T-helper 2 cell treated with Interferon-gamma antibody and Interleukin-4, amounts not matched to agents 5 μg/mL and 100 μg/mL, for 36 hours (primary cell): Measurements from ENCODE around the gene KIAA2012.
"Not testable (repeated sequence)": the region's sequence is repeated elsewhere in the genome, so short reads cannot be mapped to it uniquely, and the experiment has no call there.

Experiments used
- DNase-seq: peaks from one replicate; pipeline ENCODE4 v3.0.0; 2021; ENCODE audit warnings: low spot score
- H3K27ac Mint-ChIP-seq: one replicate; pipeline ENCODE4 v1.8.0; 2021; ENCODE audit warnings: mild to moderate bottlenecking, mixed read lengths
- H3K27me3 Mint-ChIP-seq: one replicate; pipeline ENCODE4 v1.8.0; 2021; ENCODE audit warnings: low read depth, mixed read lengths
- H3K36me3 Mint-ChIP-seq: one replicate; pipeline ENCODE4 v1.8.0; 2021; ENCODE audit warnings: low read depth, mixed read lengths
- H3K4me1 Mint-ChIP-seq: one replicate; pipeline ENCODE4 v1.8.0; 2021; ENCODE audit warnings: low read depth, mixed read lengths
- H3K4me3 Mint-ChIP-seq: one replicate; pipeline ENCODE4 v1.8.0; 2022; ENCODE audit warnings: mild to moderate bottlenecking, moderate library complexity, mixed read lengths
- H3K9me3 Mint-ChIP-seq: one replicate; pipeline ENCODE4 v1.8.0; 2021; ENCODE audit warnings: mixed read lengths

Gene KIAA2012

DNA sequence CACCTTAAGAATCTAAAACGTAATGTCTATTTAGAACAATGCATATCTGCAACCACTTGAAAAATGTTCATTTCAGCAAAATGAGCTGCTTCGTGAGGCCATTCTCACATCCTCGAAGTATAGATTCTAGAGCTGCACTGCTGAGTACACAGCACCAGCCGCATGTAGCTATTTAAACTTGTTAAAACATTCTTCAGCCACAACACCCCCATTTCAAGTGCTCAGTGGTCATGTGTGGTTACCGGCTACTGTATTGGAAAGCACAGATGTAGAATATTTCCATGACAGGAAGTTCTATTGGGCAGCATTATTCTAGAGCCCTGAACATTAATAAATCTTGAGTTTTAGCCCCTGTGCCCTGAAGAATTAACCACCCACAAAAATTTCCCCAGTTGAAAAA, 130.3 kb downstream of the KIAA2012 start:
- Mint-ChIP-seq H3K9me3 (no peaks in the 10 kb centered on the region), H3K4me3 (no peak overlapping the region), H3K27ac (no peak overlapping the region), H3K27me3 (peaks cover 3% of the 10 kb centered on the region), H3K4me1 (no peaks in the 10 kb centered on the region), H3K36me3 (peaks cover 14% of the 10 kb centered on the region)
- no peak for DNase-seq

DNA sequence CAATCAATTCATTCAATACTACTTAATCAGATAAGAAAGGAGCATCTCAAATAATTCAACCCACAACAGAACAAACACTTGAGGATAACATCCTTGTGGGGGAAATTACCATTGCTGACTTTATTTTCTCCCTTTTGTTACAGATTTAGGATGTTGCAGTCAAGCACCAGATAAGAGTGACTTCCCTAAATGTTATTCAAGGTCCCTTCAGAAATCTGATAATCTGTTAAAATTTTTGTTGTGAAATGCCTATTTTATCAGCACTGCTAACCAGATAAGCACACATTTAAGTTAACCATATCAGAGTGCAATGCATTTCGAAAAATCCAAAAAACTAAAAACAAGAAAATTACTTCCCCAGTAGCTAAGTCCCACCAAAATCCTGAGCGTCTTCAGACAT, 131.8 kb downstream of the KIAA2012 start:
- H3K4me1 Mint-ChIP-seq, result no peaks in the 10 kb centered on the region
- H3K9me3 Mint-ChIP-seq, result no peaks in the 10 kb centered on the region
- H3K27ac Mint-ChIP-seq, result no peak overlapping the region
- H3K36me3 Mint-ChIP-seq, result peaks cover 17% of the 10 kb centered on the region
- H3K4me3 Mint-ChIP-seq, result no peak overlapping the region
- no peaks in the 10 kb centered on the region for H3K27me3 Mint-ChIP-seq
- no peak for DNase-seq

GRCh38 chr2:202208526-202208925, 135.5 kb downstream of the KIAA2012 start:
- Mint-ChIP-seq H3K27me3 (no peaks in the 10 kb centered on the region), H3K27ac (no peak overlapping the region), H3K4me3 (no peak overlapping the region), H3K36me3 (peaks cover 20% of the 10 kb centered on the region), H3K9me3 (no peaks in the 10 kb centered on the region), H3K4me1 (no peaks in the 10 kb centered on the region)
- DNase-seq, result no peak

GRCh38 chr2:202215179-202215578, 142.1 kb downstream of the KIAA2012 start:
- Mint-ChIP-seq H3K27ac (no peak overlapping the region), H3K9me3 (no peaks in the 10 kb centered on the region), H3K27me3 (no peaks in the 10 kb centered on the region), H3K36me3 (peaks cover 14% of the 10 kb centered on the region), H3K4me1 (no peaks in the 10 kb centered on the region), H3K4me3 (no peak overlapping the region)
- no peak for DNase-seq

- DNase-seq, result no peak
- H3K9me3 Mint-ChIP-seq, result no peaks in the 10 kb centered on the region
- H3K4me3 Mint-ChIP-seq, result no peak overlapping the region
- peaks cover 13% of the 10 kb centered on the region for H3K4me1 Mint-ChIP-seq
- peaks cover 23% of the 10 kb centered on the region for H3K36me3 Mint-ChIP-seq
- H3K27ac Mint-ChIP-seq, result no peak overlapping the region
- H3K27me3 Mint-ChIP-seq, result no peaks in the 10 kb centered on the region
Observed at GRCh38 chr2:202221873-202222272, 148.8 kb downstream of the KIAA2012 start.

GRCh38 chr2:202237787-202238233, 164.8 kb downstream of the KIAA2012 start:
- Mint-ChIP-seq H3K27ac (peak overlapping the region; percentile 90), H3K4me3 (peak overlapping the region; percentile 96), H3K4me1 (peaks cover 19% of the 10 kb centered on the region), H3K27me3 (no peaks in the 10 kb centered on the region), H3K36me3 (no peaks in the 10 kb centered on the region), H3K9me3 (no peaks in the 10 kb centered on the region)
- DNase-seq, result peak; percentile 17

GRCh38 chr2:202238234-202239197, 165.5 kb downstream of the KIAA2012 start, which contains the start of gene SUMO1:
Gene SUMO1 (minus strand): TSS chr2:202238597. CDS start chr2:202238451, 146 bp downstream.
- Mint-ChIP-seq H3K9me3 (no peaks in the 10 kb centered on the region), H3K4me1 (peaks cover 19% of the 10 kb centered on the region), H3K27ac (peak within 1 kb of the TSS; percentile 91), H3K4me3 (peak within 1 kb of the TSS; percentile 96), H3K36me3 (no peaks in the 10 kb centered on the region), H3K27me3 (no peaks in the 10 kb centered on the region)
- peak; percentile 89 for DNase-seq

DNA sequence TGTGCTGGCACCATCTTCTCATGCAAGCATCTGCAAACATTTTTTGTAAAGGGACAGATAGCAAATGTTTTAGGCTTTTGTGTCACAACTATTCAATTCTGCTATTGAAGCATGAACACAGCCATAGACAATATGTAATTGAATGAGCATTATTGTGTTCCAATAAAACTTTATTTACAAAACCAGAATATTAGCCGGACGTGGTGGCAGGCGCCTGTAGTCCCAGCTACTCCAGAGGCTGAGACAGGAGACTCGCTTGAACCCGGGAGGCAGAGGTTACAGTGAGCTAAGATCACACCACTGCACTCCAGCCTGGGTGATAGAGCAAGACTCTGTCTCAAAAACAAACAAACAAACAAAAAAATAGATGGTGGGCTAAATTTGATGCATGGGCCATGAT, 174.7 kb downstream of the KIAA2012 start:
- not testable (repeated sequence) for H3K27me3 Mint-ChIP-seq, H3K27ac Mint-ChIP-seq, H3K4me1 Mint-ChIP-seq, H3K36me3 Mint-ChIP-seq, H3K4me3 Mint-ChIP-seq, DNase-seq, H3K9me3 Mint-ChIP-seq

DNA sequence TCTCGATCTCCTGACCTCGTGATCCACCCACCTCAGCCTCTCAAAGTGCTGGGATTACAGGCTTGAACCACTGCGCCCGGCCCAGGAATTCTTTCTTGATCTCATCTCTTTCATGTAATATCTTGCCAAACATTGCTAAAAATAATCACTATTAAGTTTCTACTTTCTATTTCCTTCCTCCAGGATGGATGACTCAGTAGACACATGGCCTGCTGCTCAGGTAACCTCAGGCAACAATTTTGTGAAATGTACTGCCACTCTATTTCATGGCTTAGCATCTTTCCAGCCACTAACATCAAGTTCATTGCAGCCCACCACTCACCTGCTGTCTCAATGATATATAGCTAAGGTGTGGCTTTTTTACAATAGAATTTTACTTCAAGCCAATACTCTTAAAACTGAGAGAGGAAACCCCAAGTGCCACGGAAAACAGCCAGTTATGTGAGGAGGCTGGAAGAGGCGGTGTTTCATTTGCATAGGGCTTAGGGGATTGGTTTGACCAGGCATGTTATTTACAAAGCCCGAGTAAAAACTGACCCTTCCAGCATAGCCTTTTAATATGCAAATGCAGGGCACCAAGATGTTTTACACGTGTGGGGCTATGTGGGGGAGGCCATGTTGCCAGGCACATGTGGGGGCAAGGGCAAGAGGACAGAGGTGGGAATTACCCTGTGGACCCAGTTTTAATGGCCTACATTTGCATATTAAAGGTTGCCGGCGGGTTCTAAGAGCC, 176.6 kb downstream of the KIAA2012 start:
- Mint-ChIP-seq H3K9me3 (no peaks in the 10 kb centered on the region), H3K4me1 (peaks cover 3% of the 10 kb centered on the region), H3K27ac (no peak overlapping the region), H3K27me3 (peaks cover 7% of the 10 kb centered on the region), H3K4me3 (no peak overlapping the region), H3K36me3 (no peaks in the 10 kb centered on the region)
- DNase-seq, result no peak

GRCh38 chr2:202251494-202251893, 178.4 kb downstream of the KIAA2012 start:
- Mint-ChIP-seq H3K27ac (no peak overlapping the region), H3K27me3 (peaks cover 5% of the 10 kb centered on the region), H3K4me1 (peaks cover 3% of the 10 kb centered on the region), H3K36me3 (no peaks in the 10 kb centered on the region), H3K9me3 (no peaks in the 10 kb centered on the region), H3K4me3 (no peak overlapping the region)
- DNase-seq, result no peak
